Endothelial cell of umbilical vein (primary cell): ENCODE results near the gene KRTAP5-6. TPM values are rescaled to one million over a fixed set of nuclear protein-coding genes. Genes with fewer than 3 reads are reported as not detected.

ENCODE experiments used
- BruUV-seq: library from RNA; stranded (reverse); fragments of 400-500 nt; replicated peaks from 2 replicates; lab custom pipeline; 2021; lab: Mats Ljungman, UMichigan
- CTCF ChIA-PET: fragments of 300-600, 350-600 bp; sonication (Branson Sonifier 250); formaldehyde crosslinking; loops from one replicate; lab custom pipeline; 2021; ENCODE audit warnings: antibody characterized with exemption, inconsistent platforms; lab: Charles Lee
- POLR2A ChIA-PET: fragments of 300-600, 350-600 bp; sonication (Branson Sonifier 250); formaldehyde crosslinking; loops from one replicate; lab custom pipeline; 2021; ENCODE audit warnings: antibody characterized with exemption, inconsistent platforms; lab: Charles Lee
- DNase-seq: peaks from one replicate; pipeline ENCODE4 v3.0.0-alpha.2; 2011; ENCODE audit warnings: low read depth, low spot score
- FAIRE-seq: peaks from 2 replicates; lab custom pipeline; 2011; peaks lifted over from hg19 to GRCh38; lab: Jason Lieb, UNC
- H2AFZ ChIP-seq: 2 replicates; pipeline ENCODE4 v1.6.0; 2012; ENCODE audit warnings: low read depth, low read length, control low read depth, inconsistent platforms
- H3K27ac ChIP-seq: 2 replicates; pipeline ENCODE4 v1.5.1; 2011; ENCODE audit warnings: low read depth, mild to moderate bottlenecking, control low read depth, low read length, moderate library complexity; ENCODE audit not compliant: insufficient read depth
- H3K27me3 ChIP-seq, 2 experiments: 2 replicates each; pipeline versions ENCODE4 v1.6.0 to v1.6.1; 2011; ENCODE audit warnings: low read length in 2 of 2, mixed read lengths in 1 of 2; ENCODE audit not compliant: control insufficient read depth in 2 of 2, insufficient read depth in 2 of 2
- H3K36me3 ChIP-seq, 2 experiments: 2 replicates in 1 of 2; 3 replicates in 1 of 2; pipeline ENCODE4 v1.5.1; 2011; ENCODE audit warnings: low read length in 2 of 2, mild to moderate bottlenecking in 1 of 2, moderate library complexity in 1 of 2; ENCODE audit not compliant: control insufficient read depth in 2 of 2, insufficient read depth in 2 of 2; ENCODE audit errors: extremely low read depth in 1 of 2
- H3K4me1 ChIP-seq: 3 replicates; pipeline ENCODE4 v1.5.1; 2011; ENCODE audit warnings: mild to moderate bottlenecking, low read length; ENCODE audit not compliant: control insufficient read depth, insufficient read depth; ENCODE audit errors: extremely low read depth
- H3K4me2 ChIP-seq: 2 replicates; pipeline ENCODE4 v1.6.1; 2011; ENCODE audit warnings: low read length, control low read depth, mixed read lengths; ENCODE audit not compliant: insufficient read depth
- H3K4me3 ChIP-seq, 3 experiments: fragments of 200-600 bp in 1 of 3; sonication (generic), shearing (Covaris generic) in 1 of 3; replicated peaks in 1 of 3; 2 replicates each; pipeline ENCODE4 v1.5.1; 2011 to 2016; ENCODE audit warnings: control low read depth in 3 of 3, low read length in 3 of 3, mild to moderate bottlenecking in 2 of 3, inconsistent platforms in 1 of 3, low read depth in 1 of 3, moderate library complexity in 1 of 3; ENCODE audit not compliant: insufficient read depth in 1 of 3
- H3K79me2 ChIP-seq: 2 replicates; pipeline ENCODE4 v1.6.0; 2012; ENCODE audit warnings: low read length, inconsistent platforms; ENCODE audit not compliant: control insufficient read depth, insufficient read depth
- H3K9ac ChIP-seq: replicated peaks from 2 replicates; pipeline ENCODE3; 2011; ENCODE audit warnings: low read length, control low read depth; ENCODE audit not compliant: insufficient read depth; ENCODE audit errors: extremely low read depth
- H3K9me1 ChIP-seq: replicated peaks from 3 replicates; pipeline ENCODE4 v1.6.0; 2011; ENCODE audit warnings: mild to moderate bottlenecking, low read length; ENCODE audit not compliant: control insufficient read depth, insufficient read depth; ENCODE audit errors: extremely low read depth
- H3K9me3 ChIP-seq: replicated peaks from 2 replicates; pipeline ENCODE4 v1.5.1; 2012; ENCODE audit warnings: low read length, inconsistent platforms; ENCODE audit not compliant: control insufficient read depth, insufficient read depth
- H4K20me1 ChIP-seq: replicated peaks from 2 replicates; pipeline ENCODE3; 2011; ENCODE audit warnings: mild to moderate bottlenecking, low read length; ENCODE audit not compliant: control insufficient read depth, insufficient read depth; ENCODE audit errors: extremely low read depth
- CTCF ChIP-seq, 2 donors: IDR thresholded peaks; 1 replicate in 1 of 2; 2 replicates in 1 of 2; pipeline ENCODE4 v1.5.1; 2011; ENCODE audit warnings: low read length in 2 of 2, mild to moderate bottlenecking in 2 of 2, moderate library complexity in 2 of 2, control low read depth in 1 of 2, inconsistent platforms in 1 of 2, low read depth in 1 of 2; ENCODE audit not compliant: insufficient read depth in 1 of 2; ENCODE audit errors: extremely low read depth in 1 of 2
- FOS ChIP-seq: IDR thresholded peaks from 2 replicates; pipeline ENCODE4 v1.6.1; 2011; ENCODE audit warnings: mild to moderate bottlenecking, low read length, moderate library complexity, borderline replicate concordance; ENCODE audit not compliant: insufficient read depth
- GATA2 ChIP-seq: IDR thresholded peaks from 2 replicates; pipeline ENCODE4 v1.7.0; 2011; ENCODE audit warnings: low read depth, mild to moderate bottlenecking, moderate library complexity, mixed read lengths, low read length; ENCODE audit not compliant: insufficient read length, insufficient read depth
- JUN ChIP-seq: IDR thresholded peaks from 2 replicates; pipeline ENCODE4 v1.6.1; 2011; ENCODE audit warnings: borderline replicate concordance, low read depth; ENCODE audit not compliant: insufficient read length, insufficient read depth
- MYC ChIP-seq: IDR thresholded peaks from one replicate; pipeline ENCODE4 v1.6.1; 2011; ENCODE audit warnings: mild to moderate bottlenecking, low read depth, low read length
- POLR2A ChIP-seq: IDR thresholded peaks from 2 replicates; pipeline ENCODE4 v1.6.1; 2012; ENCODE audit warnings: low read depth, mild to moderate bottlenecking, control low read depth, low read length
- dilution Hi-C: fragments of 300-500 bp; cut with MboI; formaldehyde crosslinking; loops from one replicate; pipeline ENCODE4 v1.15.0; 2019; ENCODE audit warnings: low sequenced_read_pairs; ENCODE audit not compliant: extremely low pct_ligation_motif_present
- intact Hi-C: fragments of 100-400 bp; cut with micrococcal nuclease; formaldehyde crosslinking; loops from one replicate; pipeline ENCODE4 v1.10.0; 2022
- polyA plus RNA-seq, 4 experiments: library from polyadenylated mRNA; depleted of rRNA in 3 of 4; stranded (reverse) in 3 of 4; unstranded in 1 of 4; fragments of >200 nt; gene quantifications; 2 replicates each; pipeline versions ENCODE4 v1.2.1 to v1.2.3, GENCODE V29; 2011 to 2012; ENCODE audit warnings: missing spikeins in 1 of 4
- total RNA-seq: library from RNA; stranded (reverse); gene quantifications from 2 replicates; pipeline ENCODE4 v1.2.3, GENCODE V29; 2021

The KRTAP5-6 gene
- total and polyA plus RNA-seq, 2 donors (not counting 3 experiments of a cell fraction or from before 2014, with no cell fraction given), result not detected

- DNase-seq (no peak), FAIRE-seq (no peak)
- H3K36me3 ChIP-seq, result no peaks in the 10 kb centered on the region
- no peak for TF ChIP-seq GATA2
- no peak for TF ChIP-seq FOS
- no peak for TF ChIP-seq MYC
- TF ChIP-seq JUN, result no peak
- no peak for TF ChIP-seq CTCF (IDR thresholded peaks at IDR 0.05; ENCODE audit: extremely low read depth in 1 of 2, insufficient read depth in 1 of 2, low read depth in 1 of 2, low read length in 2 of 2)
- TF ChIP-seq POLR2A, result no peak
- H3K4me1 ChIP-seq, result no peaks in the 10 kb centered on the region
- no peaks in the 10 kb centered on the region for H3K79me2 ChIP-seq
- H3K9ac ChIP-seq, result no peak overlapping the region
- POLR2A ChIA-PET, result no interaction called here
- no peak overlapping the region for H3K27ac ChIP-seq
- no TSS peak for BruUV-seq
- H3K9me1 ChIP-seq, result no peaks in the 10 kb centered on the region
- no peaks in the 10 kb centered on the region for H3K9me3 ChIP-seq
- H4K20me1 ChIP-seq, result no peaks in the 10 kb centered on the region
- H3K27me3 ChIP-seq, result peaks cover 13 to 15% of the 10 kb centered on the region in 2 experiments
- no peak overlapping the region for H3K4me3 ChIP-seq
- no peak overlapping the region for H3K4me2 ChIP-seq
- intact Hi-C loops (no loop called here), dilution Hi-C loops (no loop called here)
- CTCF ChIA-PET, result interaction anchor here (1.2 kb wide), 1 partner anchor 137 kb away, joined by 3 read pairs; no protein-coding TSS in a partner anchor
- H2AFZ ChIP-seq, result no peak overlapping the region
These were observed 48.1 kb downstream of the KRTAP5-6 start for GRCh38 chr11:1744891-1745700.
